Peyer's patch (tissue), 4 donors: ENCODE measurements around the gene MAP2K2.

Experiments used
- CTCF ChIP-seq, 6 experiments: fragments of 450-650 bp in 4 of 6; fragments of 200-600 bp in 2 of 6; sonication (generic) in 1 of 6; IDR thresholded peaks; one replicate each; pipeline ENCODE4 v1.5.1; 2017 to 2019; ENCODE audit warnings: antibody characterized with exemption in 6 of 6, mild to moderate bottlenecking in 3 of 6, moderate library complexity in 1 of 6
- POLR2A ChIP-seq, 2 donors: fragments of 450-650 bp; IDR thresholded peaks; one replicate each; pipeline ENCODE4 v1.5.1; 2017; ENCODE audit warnings: antibody characterized with exemption in 2 of 2, mild to moderate bottlenecking in 2 of 2, moderate library complexity in 2 of 2

- no peak for TF ChIP-seq CTCF (IDR thresholded peaks at IDR 0.05)
- TF ChIP-seq POLR2A (IDR thresholded peaks at IDR 0.05), result no peak
Measured at GRCh38 chr19:4122480-4122879, 1.4 kb downstream of the MAP2K2 start.
